D721Med (cell line): ENCODE data around the gene IGFL1.
"Not testable (repeated sequence)": the region's sequence is repeated elsewhere in the genome, so short reads cannot be mapped to it uniquely, and the experiment has no call there.

Experiments
- DNase-seq: peaks from one replicate; pipeline ENCODE4 v3.0.0; 2011; ENCODE audit warnings: low spot score; ENCODE audit not compliant: insufficient read length
- FAIRE-seq: peaks from 2 replicates; lab custom pipeline; 2011; peaks lifted over from hg19 to GRCh38; lab: Jason Lieb, UNC
- TF ChIP-seq, protein P1 (sequence below): IDR thresholded peaks from 2 replicates; pipeline ENCODE4 v1.5.1; 2012; ENCODE audit warnings: mild to moderate bottlenecking, control low read depth; ENCODE audit not compliant: insufficient read depth; ENCODE audit errors: missing control alignments

Gene IGFL1

DNA sequence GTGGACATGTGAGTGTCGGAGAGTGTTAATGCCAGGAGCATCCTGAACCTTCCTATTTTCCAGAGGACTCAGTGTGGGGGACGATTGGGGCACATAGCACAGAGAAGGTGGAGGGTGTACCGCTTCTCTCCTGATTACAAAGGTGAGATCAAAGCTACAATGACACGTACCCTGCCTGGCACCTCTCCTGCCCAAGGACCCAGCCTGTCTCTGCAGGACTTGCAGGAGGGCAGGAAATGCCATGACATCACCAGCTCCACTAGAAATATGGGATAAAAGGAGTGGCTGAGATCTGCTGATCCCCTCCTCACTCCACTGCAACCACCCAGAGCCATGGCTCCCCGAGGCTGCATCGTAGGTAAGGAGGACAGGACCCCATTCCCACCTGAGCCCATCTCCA is at the start of gene IGFL1:
TSS of gene IGFL1 (plus strand) at position 301 of the 400 bp plus-strand sequence. CDS start at position 334, 33 bp downstream.
- DNase-seq = no peak
- TF ChIP-seq, protein P1, sequence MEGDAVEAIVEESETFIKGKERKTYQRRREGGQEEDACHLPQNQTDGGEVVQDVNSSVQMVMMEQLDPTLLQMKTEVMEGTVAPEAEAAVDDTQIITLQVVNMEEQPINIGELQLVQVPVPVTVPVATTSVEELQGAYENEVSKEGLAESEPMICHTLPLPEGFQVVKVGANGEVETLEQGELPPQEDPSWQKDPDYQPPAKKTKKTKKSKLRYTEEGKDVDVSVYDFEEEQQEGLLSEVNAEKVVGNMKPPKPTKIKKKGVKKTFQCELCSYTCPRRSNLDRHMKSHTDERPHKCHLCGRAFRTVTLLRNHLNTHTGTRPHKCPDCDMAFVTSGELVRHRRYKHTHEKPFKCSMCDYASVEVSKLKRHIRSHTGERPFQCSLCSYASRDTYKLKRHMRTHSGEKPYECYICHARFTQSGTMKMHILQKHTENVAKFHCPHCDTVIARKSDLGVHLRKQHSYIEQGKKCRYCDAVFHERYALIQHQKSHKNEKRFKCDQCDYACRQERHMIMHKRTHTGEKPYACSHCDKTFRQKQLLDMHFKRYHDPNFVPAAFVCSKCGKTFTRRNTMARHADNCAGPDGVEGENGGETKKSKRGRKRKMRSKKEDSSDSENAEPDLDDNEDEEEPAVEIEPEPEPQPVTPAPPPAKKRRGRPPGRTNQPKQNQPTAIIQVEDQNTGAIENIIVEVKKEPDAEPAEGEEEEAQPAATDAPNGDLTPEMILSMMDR = no peak
- no peak for FAIRE-seq

DNA sequence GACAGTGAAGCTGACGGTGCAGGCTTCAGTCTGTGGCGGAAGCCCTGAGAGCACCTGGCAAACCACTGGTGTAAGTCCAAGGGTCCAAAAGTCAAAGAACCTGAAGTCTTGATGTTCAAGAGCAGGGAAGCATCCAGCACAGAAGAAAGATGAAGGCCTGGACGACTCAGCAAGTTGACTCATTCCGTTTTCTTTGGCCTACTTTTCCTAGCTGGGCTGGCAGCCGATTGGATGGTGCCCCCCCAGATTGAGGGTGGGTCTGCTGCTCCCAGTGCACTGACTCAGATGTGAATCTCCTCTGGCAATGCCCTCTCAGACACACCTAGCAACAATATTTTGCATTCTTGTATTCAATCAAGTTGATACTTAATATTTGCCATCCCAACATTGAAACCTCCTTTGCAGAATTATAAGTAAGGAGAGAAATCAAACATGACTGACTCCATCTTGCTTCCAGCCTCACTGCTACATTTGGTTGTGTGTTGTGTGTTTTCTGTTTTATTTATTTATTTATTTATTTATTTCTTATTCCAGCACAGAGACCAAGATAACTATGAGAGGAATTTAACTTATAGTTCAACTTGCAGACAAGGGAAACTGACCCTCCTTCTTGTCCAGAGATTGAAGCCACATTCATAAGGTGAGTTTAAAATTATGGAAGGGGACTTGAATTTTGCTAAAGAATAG is 48.7 kb upstream of the IGFL1 start:
- no peak for FAIRE-seq
- TF ChIP-seq, protein P1 = no peak
- DNase-seq = no peak

- FAIRE-seq (no peak), DNase-seq (no peak)
- TF ChIP-seq, protein P1 = no peak
These were observed 48.2 kb upstream of the IGFL1 start for GRCh38 chr19:46181388-46181779.

DNA sequence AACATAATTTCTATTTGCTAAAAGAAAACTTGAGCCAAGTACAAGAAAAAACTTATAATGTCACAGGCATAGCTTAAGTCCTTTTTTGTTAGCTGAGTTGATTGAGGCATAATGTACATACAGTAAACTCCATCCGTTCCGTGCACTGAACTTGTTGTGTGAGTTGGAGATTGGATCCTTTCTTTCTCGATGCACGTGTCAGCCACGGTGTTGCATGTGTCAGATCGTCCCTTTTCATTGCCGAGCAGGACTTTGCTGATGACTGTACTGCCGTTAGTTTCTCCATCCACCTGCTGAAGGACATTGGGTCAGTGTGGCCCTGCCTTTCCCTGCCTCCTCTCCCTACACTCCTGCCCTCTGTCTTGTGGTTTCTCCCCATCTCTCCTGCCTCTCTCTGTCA is 47.1 kb upstream of the IGFL1 start:
- TF ChIP-seq, protein P1 = no peak
- DNase-seq = no peak
- no peak for FAIRE-seq

DNA sequence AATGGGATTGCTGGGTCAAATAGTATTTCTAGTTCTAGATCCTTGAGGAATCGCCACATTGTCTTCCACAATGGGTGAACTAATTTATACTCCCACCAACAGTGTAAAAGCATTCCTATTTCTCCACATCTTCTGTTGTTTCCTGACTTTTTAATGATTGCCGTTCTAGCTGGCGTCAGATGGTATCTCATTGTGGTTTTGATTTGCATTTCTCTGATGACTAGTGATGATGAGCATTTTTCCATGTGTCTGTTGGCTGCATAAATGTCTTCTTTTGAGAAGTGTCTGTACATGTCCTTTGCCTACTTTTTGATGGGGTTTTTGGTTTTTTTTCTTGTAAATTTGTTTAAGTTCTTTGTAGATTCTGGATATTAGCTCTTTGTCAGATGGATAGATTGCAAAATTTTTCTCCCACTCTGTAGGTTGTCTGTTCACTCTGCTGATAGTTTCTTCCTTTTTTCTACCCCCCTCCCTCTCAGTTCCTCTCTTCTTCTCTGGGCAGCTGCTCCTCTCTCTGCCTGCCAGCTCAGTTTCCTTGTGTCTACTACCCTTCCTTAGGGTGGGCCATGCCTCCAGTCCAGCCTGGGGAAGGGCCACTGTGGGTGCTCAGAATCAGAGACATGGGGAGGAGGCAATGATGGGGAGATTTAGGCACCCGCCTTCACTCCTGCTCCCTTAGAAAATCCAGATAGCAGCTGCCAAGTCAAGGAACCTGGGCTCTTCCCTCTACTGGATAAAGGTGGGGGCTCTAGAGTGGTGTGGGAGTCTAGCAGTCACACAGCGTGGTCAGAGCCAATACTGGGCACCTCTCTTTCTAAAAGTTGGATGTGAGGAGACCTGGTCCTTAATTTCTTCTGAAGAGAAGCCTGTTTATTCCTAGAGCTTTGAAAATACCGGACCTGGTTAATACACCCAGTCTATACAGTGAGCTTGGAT is 44.5 kb upstream of the IGFL1 start:
- DNase-seq, FAIRE-seq: not testable (repeated sequence)

- FAIRE-seq (no peak), DNase-seq (no peak)
- TF ChIP-seq, protein P1 = no peak
These were observed 43.3 kb upstream of the IGFL1 start for GRCh38 chr19:46186101-46186716.

GRCh38 chr19:46186717-46187101 is 42.8 kb upstream of the IGFL1 start:
- no peak for FAIRE-seq
- TF ChIP-seq, protein P1 = no peak
- DNase-seq = no peak
